ENCODE data around the gene LYPD3. TPM values are rescaled to one million over a fixed set of nuclear protein-coding genes. Genes with fewer than 3 reads are reported as not detected.

Gene LYPD3
- total RNA-seq, 1 donor from 2014 or later = 0.24 TPM

DNA sequence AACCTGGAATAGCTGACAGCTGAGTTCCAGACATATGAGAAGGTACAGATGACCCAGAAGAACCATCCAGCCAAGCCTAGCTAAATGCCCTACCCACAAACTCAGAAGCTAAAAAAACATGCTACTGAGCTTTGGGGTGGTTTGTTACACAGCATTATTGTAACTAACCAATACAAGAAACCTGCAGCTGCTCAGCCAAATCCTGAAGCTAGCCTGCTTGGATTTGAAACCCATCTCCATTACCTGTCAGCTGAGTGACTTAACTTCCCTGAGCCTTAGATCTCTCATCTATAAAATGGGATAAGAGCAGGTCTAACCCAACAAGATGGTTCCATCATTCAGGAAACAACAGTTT lies 25.7 kb downstream of the LYPD3 start:
- Histone ChIP-seq H3K4me2 (no peak overlapping the region), H2AFZ (replicated peaks) (no peak overlapping the region), H3K79me2 (ENCODE audit: low read depth) (no peaks in the 10 kb centered on the region), H3K9ac (no peak overlapping the region), H3K27ac (no peak overlapping the region), H3K4me3 (no peak overlapping the region), H3K27me3 (no peaks in the 10 kb centered on the region), H3K4me1 (no peaks in the 10 kb centered on the region), H3F3A (ENCODE audit: low read depth) (no peaks in the 10 kb centered on the region), H3K36me3 (no peaks in the 10 kb centered on the region), H3K9me3 (ENCODE audit: low read depth) (no peaks in the 10 kb centered on the region), H4K20me1 (ENCODE audit: low read depth) (no peaks in the 10 kb centered on the region)
- no peaks in the 10 kb centered on the region for H3K9me3 Mint-ChIP-seq
- H3K4me3 Mint-ChIP-seq = no peak overlapping the region
- H3K27ac Mint-ChIP-seq = no peak overlapping the region
- no peak for DNase-seq (ENCODE audit: low spot score)
- no peaks in the 10 kb centered on the region for H3K27me3 Mint-ChIP-seq (ENCODE audit: insufficient read depth, low read depth)
- H3K4me1 Mint-ChIP-seq = no peaks in the 10 kb centered on the region
- TF ChIP-seq EZH2phosphoT487 (IDR thresholded peaks at IDR 0.05) (no peak), EZH2 (IDR thresholded peaks at IDR 0.05) (no peak)
- TF ChIP-seq, protein P1, sequence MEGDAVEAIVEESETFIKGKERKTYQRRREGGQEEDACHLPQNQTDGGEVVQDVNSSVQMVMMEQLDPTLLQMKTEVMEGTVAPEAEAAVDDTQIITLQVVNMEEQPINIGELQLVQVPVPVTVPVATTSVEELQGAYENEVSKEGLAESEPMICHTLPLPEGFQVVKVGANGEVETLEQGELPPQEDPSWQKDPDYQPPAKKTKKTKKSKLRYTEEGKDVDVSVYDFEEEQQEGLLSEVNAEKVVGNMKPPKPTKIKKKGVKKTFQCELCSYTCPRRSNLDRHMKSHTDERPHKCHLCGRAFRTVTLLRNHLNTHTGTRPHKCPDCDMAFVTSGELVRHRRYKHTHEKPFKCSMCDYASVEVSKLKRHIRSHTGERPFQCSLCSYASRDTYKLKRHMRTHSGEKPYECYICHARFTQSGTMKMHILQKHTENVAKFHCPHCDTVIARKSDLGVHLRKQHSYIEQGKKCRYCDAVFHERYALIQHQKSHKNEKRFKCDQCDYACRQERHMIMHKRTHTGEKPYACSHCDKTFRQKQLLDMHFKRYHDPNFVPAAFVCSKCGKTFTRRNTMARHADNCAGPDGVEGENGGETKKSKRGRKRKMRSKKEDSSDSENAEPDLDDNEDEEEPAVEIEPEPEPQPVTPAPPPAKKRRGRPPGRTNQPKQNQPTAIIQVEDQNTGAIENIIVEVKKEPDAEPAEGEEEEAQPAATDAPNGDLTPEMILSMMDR (IDR thresholded peaks at IDR 0.05) = no peak
- no peaks in the 10 kb centered on the region for H3K36me3 Mint-ChIP-seq

DNA sequence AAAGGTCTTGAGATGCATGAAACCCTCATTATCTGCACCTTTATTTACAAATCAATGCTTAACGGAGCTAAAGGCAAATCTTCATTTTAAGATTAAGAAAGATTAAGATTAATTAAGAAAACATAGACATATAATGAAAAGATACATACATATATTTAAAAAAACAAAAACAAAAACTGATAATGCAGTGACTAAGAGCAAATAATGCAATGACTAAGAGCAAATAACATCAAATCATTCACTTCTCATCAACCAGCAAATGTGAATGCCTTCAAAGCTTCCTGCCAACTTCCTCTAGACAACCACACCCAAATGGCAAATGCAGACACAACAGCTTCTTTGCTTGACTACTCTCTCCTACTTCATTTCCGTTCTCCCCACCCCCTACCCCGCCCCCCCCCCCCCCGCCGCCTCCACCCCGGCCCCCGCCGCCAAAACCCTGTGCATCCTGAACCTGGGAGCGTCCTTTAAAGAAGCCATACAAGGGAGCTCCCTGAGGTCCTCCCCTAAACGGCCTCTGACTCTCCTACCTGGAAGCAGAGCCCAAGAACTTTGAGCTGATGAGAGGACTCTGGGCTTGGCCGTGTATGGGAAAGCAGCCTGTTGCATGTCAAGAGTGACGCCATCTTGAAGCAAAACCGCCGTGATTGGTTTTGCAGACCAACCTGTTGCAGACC lies 26.2 kb downstream of the LYPD3 start:
- H3K4me1 Mint-ChIP-seq = no peaks in the 10 kb centered on the region
- H3K9me3 Mint-ChIP-seq = no peaks in the 10 kb centered on the region
- Histone ChIP-seq H3K9ac (no peak overlapping the region), H4K20me1 (ENCODE audit: low read depth) (no peaks in the 10 kb centered on the region), H3K9me3 (ENCODE audit: low read depth) (no peaks in the 10 kb centered on the region), H3K27me3 (no peaks in the 10 kb centered on the region), H3K4me2 (no peak overlapping the region), H2AFZ (replicated peaks) (no peak overlapping the region), H3K4me3 (no peak overlapping the region), H3F3A (ENCODE audit: low read depth) (no peaks in the 10 kb centered on the region), H3K4me1 (no peaks in the 10 kb centered on the region), H3K27ac (no peak overlapping the region), H3K79me2 (ENCODE audit: low read depth) (no peaks in the 10 kb centered on the region), H3K36me3 (no peaks in the 10 kb centered on the region)
- TF ChIP-seq EZH2phosphoT487 (IDR thresholded peaks at IDR 0.05) = no peak
- TF ChIP-seq, protein P1 (IDR thresholded peaks at IDR 0.05) = no peak
- no peak for TF ChIP-seq EZH2 (IDR thresholded peaks at IDR 0.05)
- no peak overlapping the region for H3K4me3 Mint-ChIP-seq
- DNase-seq (ENCODE audit: low spot score) = no peak
- H3K27ac Mint-ChIP-seq = no peak overlapping the region
- H3K27me3 Mint-ChIP-seq (ENCODE audit: insufficient read depth, low read depth) = no peaks in the 10 kb centered on the region
- H3K36me3 Mint-ChIP-seq = no peaks in the 10 kb centered on the region

DNA sequence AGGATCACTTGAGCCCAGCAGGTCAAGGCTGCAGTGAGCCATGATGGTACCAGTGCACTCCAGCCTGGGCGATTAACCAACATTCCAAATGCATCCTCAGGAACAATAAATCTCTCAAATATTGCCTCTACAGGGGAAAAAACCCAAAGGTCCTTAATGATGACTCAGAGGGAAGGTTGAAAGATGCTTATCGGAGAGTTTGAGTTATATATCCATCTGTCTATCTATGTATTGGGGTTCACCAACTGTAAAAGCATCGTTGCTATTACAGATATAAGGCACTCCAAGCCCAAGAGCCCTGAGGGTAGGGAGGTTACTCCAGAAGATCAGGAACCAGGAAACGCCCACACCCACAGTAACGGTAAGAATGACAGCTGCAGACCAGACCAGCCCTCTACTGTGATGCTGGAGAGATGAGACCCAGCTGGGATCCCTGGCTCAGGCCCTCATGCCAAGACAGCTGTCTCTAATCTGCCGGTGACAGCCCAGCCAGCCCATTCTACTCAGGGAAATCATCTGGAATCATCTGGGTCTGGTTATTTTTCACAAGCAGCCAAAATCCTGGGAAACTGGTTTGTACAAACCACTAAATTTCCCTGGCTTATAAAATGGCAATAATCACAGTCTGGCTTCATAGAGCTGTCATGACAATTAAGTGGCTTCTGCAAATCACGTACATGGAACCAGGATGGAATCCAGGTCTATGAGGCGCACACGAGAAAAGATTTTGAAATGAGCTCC lies 26.9 kb downstream of the LYPD3 start:
- H2AFZ ChIP-seq (replicated peaks) = no peak overlapping the region
- Mint-ChIP-seq H3K27me3 (ENCODE audit: insufficient read depth, low read depth) (no peaks in the 10 kb centered on the region), H3K36me3 (no peaks in the 10 kb centered on the region), H3K27ac (no peak overlapping the region), H3K4me1 (no peaks in the 10 kb centered on the region), H3K9me3 (no peaks in the 10 kb centered on the region), H3K4me3 (no peak overlapping the region)
- TF ChIP-seq EZH2phosphoT487 (IDR thresholded peaks at IDR 0.05) = no peak
- TF ChIP-seq, protein P1 (IDR thresholded peaks at IDR 0.05) = no peak
- no peak for TF ChIP-seq EZH2 (IDR thresholded peaks at IDR 0.05)
- DNase-seq (ENCODE audit: low spot score) = no peak
- H3K4me3 ChIP-seq = no peak overlapping the region
- H4K20me1 ChIP-seq (ENCODE audit: low read depth) = no peaks in the 10 kb centered on the region
- H3K79me2 ChIP-seq (ENCODE audit: low read depth) = no peaks in the 10 kb centered on the region
- no peaks in the 10 kb centered on the region for H3K36me3 ChIP-seq
- no peaks in the 10 kb centered on the region for H3K4me1 ChIP-seq
- H3K27me3 ChIP-seq = no peaks in the 10 kb centered on the region
- H3K9ac ChIP-seq = no peak overlapping the region
- H3K9me3 ChIP-seq (ENCODE audit: low read depth) = no peaks in the 10 kb centered on the region
- H3F3A ChIP-seq (ENCODE audit: low read depth) = no peaks in the 10 kb centered on the region
- no peak overlapping the region for H3K4me2 ChIP-seq
- no peak overlapping the region for H3K27ac ChIP-seq

Measured in neural progenitor cell (in vitro differentiated cells).